Measurements from ENCODE around the gene ERMN. TPM values are rescaled to one million over a fixed set of nuclear protein-coding genes. Genes with fewer than 3 reads are reported as not detected.

The ERMN gene
- total RNA-seq, 6 experiments from 2014 or later: not detected

DNA sequence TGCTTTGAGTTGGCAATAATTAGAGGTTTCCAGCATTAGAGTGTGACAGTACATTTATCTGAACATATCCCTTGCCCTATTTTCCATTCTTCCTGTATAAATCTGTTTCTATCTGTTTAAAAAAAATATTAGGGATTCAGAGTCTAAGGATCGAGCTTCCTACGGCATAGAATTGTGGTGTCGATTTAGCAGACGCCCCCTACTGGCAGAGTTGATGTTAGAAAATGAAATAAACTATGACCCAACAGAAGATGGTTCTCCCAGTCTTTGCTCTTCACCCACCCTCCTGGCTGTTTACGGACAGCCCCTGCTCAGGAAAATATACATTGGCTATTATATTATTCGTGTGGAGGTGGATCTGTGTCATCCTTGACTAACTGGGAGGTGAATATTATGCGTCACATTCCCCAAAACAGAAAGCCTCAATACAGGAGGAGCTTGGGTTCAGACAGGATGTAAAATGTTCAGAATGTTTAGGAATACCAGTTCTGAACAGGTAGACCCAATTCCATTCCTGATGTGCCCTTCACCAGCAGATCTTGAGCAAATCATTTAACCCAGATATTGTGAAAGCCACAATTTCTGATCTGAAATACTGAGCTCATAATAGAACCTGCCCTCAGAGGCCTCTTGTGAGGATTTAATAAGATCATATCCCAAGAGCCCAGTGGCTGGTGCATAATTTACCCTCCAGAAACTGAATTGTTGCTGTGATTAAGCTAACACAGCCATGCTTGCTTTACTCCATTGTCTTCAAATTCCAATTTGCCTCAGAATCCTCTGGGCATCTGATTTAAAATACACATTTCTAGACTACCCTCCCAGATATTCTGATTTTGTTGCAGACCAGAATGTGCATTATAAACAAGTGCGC is 10.8 kb upstream of the ERMN start:
- Mint-ChIP-seq H3K4me3 (no peak overlapping the region), H3K4me1 (ENCODE audit: low read depth) (peaks cover 5% of the 10 kb centered on the region; the same call in 1 of the 2 replicates), H3K27me3 (ENCODE audit: insufficient read depth) (peaks cover 2% of the 10 kb centered on the region; the same call in 1 of the 2 replicates), H3K9me3 (no peaks in the 10 kb centered on the region), H3K36me3 (ENCODE audit: low read depth) (no peaks in the 10 kb centered on the region), H3K27ac (no peak overlapping the region)
- peak; percentile 44 for DNase-seq
- TF ChIP-seq, protein P1, sequence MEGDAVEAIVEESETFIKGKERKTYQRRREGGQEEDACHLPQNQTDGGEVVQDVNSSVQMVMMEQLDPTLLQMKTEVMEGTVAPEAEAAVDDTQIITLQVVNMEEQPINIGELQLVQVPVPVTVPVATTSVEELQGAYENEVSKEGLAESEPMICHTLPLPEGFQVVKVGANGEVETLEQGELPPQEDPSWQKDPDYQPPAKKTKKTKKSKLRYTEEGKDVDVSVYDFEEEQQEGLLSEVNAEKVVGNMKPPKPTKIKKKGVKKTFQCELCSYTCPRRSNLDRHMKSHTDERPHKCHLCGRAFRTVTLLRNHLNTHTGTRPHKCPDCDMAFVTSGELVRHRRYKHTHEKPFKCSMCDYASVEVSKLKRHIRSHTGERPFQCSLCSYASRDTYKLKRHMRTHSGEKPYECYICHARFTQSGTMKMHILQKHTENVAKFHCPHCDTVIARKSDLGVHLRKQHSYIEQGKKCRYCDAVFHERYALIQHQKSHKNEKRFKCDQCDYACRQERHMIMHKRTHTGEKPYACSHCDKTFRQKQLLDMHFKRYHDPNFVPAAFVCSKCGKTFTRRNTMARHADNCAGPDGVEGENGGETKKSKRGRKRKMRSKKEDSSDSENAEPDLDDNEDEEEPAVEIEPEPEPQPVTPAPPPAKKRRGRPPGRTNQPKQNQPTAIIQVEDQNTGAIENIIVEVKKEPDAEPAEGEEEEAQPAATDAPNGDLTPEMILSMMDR (IDR thresholded peaks at IDR 0.05): peak; percentile 94

GRCh38 chr2:157334797-157335196 is 9.2 kb upstream of the ERMN start:
- DNase-seq: no peak
- TF ChIP-seq, protein P1 (IDR thresholded peaks at IDR 0.05): no peak
- no peaks in the 10 kb centered on the region for H3K27me3 Mint-ChIP-seq (ENCODE audit: insufficient read depth)
- no peaks in the 10 kb centered on the region for H3K9me3 Mint-ChIP-seq
- no peak overlapping the region for H3K4me3 Mint-ChIP-seq
- no peaks in the 10 kb centered on the region for H3K36me3 Mint-ChIP-seq (ENCODE audit: low read depth)
- peaks cover 5% of the 10 kb centered on the region; the same call in 1 of the 2 replicates for H3K4me1 Mint-ChIP-seq (ENCODE audit: low read depth)
- no peak overlapping the region for H3K27ac Mint-ChIP-seq

DNA sequence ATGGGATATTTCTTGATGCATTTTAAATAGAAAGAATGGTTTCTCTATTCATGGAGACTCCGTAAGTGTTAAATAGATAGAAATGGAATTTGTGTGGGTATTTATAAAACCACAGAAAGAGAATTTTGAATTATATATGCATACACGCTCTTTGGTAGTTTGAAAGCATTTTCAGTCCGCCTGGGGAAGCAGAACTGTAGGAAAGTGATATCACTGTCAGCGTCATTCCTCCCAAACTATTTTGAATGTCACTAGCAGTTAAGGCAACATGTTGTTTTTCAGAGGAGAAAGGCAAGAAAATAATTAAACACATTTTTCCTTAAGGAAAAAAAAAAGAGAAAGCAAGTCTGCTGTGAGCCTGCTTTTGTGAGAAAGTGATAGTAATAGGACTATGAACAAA is 8.7 kb upstream of the ERMN start:
- H3K4me3 Mint-ChIP-seq: no peak overlapping the region
- DNase-seq: no peak
- H3K4me1 Mint-ChIP-seq (ENCODE audit: low read depth): peaks cover 5% of the 10 kb centered on the region; the same call in 1 of the 2 replicates
- TF ChIP-seq, protein P1 (IDR thresholded peaks at IDR 0.05): no peak
- H3K27me3 Mint-ChIP-seq (ENCODE audit: insufficient read depth): peaks cover 1% of the 10 kb centered on the region; the same call in 1 of the 2 replicates
- no peaks in the 10 kb centered on the region for H3K36me3 Mint-ChIP-seq (ENCODE audit: low read depth)
- no peaks in the 10 kb centered on the region for H3K9me3 Mint-ChIP-seq
- no peak overlapping the region for H3K27ac Mint-ChIP-seq

- Mint-ChIP-seq H3K4me1 (ENCODE audit: low read depth) (peaks cover 5% of the 10 kb centered on the region; the same call in 1 of the 2 replicates), H3K27me3 (ENCODE audit: insufficient read depth) (peaks cover 3% of the 10 kb centered on the region), H3K36me3 (ENCODE audit: low read depth) (no peaks in the 10 kb centered on the region), H3K9me3 (no peaks in the 10 kb centered on the region), H3K4me3 (no peak overlapping the region), H3K27ac (no peak overlapping the region)
- DNase-seq: no peak
- TF ChIP-seq, protein P1 (IDR thresholded peaks at IDR 0.05): no peak
These were observed 7.9 kb upstream of the ERMN start for GRCh38 chr2:157333304-157334047.

DNA sequence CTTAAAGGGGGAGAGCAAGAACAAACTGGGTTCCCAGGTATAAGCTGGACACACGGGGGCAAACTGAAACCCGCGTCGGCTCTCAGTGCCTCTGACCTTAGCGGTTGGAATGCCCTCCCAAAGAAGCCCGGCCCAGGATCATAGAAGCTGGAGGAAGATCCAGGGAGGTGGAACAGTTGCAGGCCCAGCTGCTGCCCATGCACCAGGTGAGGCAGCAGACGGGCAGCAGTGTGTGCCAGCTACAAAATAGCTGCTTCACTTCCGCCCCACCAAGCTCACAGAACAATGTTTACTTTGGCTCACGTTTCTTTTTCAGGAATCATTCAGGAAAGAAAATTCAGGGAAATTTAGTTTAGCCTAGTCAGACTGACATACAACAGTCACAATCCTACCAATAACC is 3.9 kb upstream of the ERMN start:
- TF ChIP-seq, protein P1 (IDR thresholded peaks at IDR 0.05): no peak
- no peaks in the 10 kb centered on the region for H3K36me3 Mint-ChIP-seq (ENCODE audit: low read depth)
- H3K9me3 Mint-ChIP-seq: no peaks in the 10 kb centered on the region
- H3K4me1 Mint-ChIP-seq (ENCODE audit: low read depth): 0 out of 2 replicates have a peak, but pooled peaks cover 9% of the 10 kb centered on the region
- no peak overlapping the region for H3K27ac Mint-ChIP-seq
- DNase-seq: no peak
- H3K27me3 Mint-ChIP-seq (ENCODE audit: insufficient read depth): peaks cover 6% of the 10 kb centered on the region
- no peak overlapping the region for H3K4me3 Mint-ChIP-seq

Measured in HFFc6 (cell line).